Sciatic nerve (tissue), 1 donor: ENCODE results near the gene CAV2. TPM values are rescaled to one million over a fixed set of nuclear protein-coding genes. Genes with fewer than 3 reads are reported as not detected.

Source experiments
- total RNA-seq: library from RNA; stranded (reverse); fragmentation: NEBNext Ultra II Directional; extraction: Animal tissue kit (Norgen Biotek cat#: 25700); gene quantifications from one replicate; pipeline ENCODE4 v1.2.1, GENCODE V29; 2021
- donor health status: DM: no; HTN: no; CAD: no.

Gene CAV2
- total RNA-seq, 1 donor from 2014 or later: 139 TPM

Other genes with a start within 250 kb of the CAV2 start
- gene CAV1, start 25.3 kb downstream of the CAV2 start, total RNA-seq: 353 TPM
- 60.7 TPM for gene MET, start 172.5 kb downstream of the CAV2 start, total RNA-seq